Nephron progenitor cell (in vitro differentiated cells): ENCODE results near the gene CSGALNACT2.
A peak's percentile ranks its signal among the peaks of the same experiment; 100 is the strongest.
"Not testable (repeated sequence)": the region's sequence is repeated elsewhere in the genome, so short reads cannot be mapped to it uniquely, and the experiment has no call there.

ENCODE experiments used
- DNase-seq: peaks from one replicate; pipeline ENCODE4 v3.0.0; 2021
- H3K27ac Mint-ChIP-seq: 2 replicates; pipeline ENCODE4 v1.8.0; 2021; ENCODE audit warnings: mild to moderate bottlenecking, moderate library complexity, mixed read lengths
- H3K27me3 Mint-ChIP-seq: 2 replicates; pipeline ENCODE4 v1.8.0; 2021; ENCODE audit warnings: mild to moderate bottlenecking, low read depth, mixed read lengths; ENCODE audit not compliant: poor library complexity
- H3K36me3 Mint-ChIP-seq: 2 replicates; pipeline ENCODE4 v1.8.0; 2021; ENCODE audit warnings: low read depth, mixed read lengths
- H3K4me1 Mint-ChIP-seq: 2 replicates; pipeline ENCODE4 v1.8.0; 2021; ENCODE audit warnings: mixed read lengths
- H3K4me3 Mint-ChIP-seq: 2 replicates; pipeline ENCODE4 v1.8.0; 2021; ENCODE audit warnings: mild to moderate bottlenecking, moderate library complexity, mixed read lengths
- H3K9me3 Mint-ChIP-seq: 2 replicates; pipeline ENCODE4 v1.8.0; 2021; ENCODE audit warnings: mild to moderate bottlenecking, moderate library complexity, mixed read lengths
- CTCF ChIP-seq: fragments of 200-600 bp; sonication (generic); IDR thresholded peaks from 2 replicates; pipeline ENCODE4 v1.5.0; 2021; ENCODE audit warnings: antibody characterized with exemption

Gene CSGALNACT2

GRCh38 chr10:43218951-43219837, 80.9 kb downstream of the CSGALNACT2 start:
- no peak for DNase-seq
- no peak for TF ChIP-seq CTCF
- H3K27ac Mint-ChIP-seq = no peak overlapping the region
- H3K9me3 Mint-ChIP-seq = no peaks in the 10 kb centered on the region
- H3K4me1 Mint-ChIP-seq = peaks cover 6% of the 10 kb centered on the region
- H3K4me3 Mint-ChIP-seq = no peak overlapping the region
- peaks cover 12% of the 10 kb centered on the region for H3K27me3 Mint-ChIP-seq
- no peaks in the 10 kb centered on the region for H3K36me3 Mint-ChIP-seq

GRCh38 chr10:43219848-43220247, 81.6 kb downstream of the CSGALNACT2 start:
- Mint-ChIP-seq H3K4me1 (peaks cover 3% of the 10 kb centered on the region), H3K27ac (no peak overlapping the region), H3K27me3 (peaks cover 16% of the 10 kb centered on the region), H3K36me3 (no peaks in the 10 kb centered on the region), H3K9me3 (no peaks in the 10 kb centered on the region), H3K4me3 (no peak overlapping the region)
- DNase-seq = no peak
- no peak for TF ChIP-seq CTCF

GRCh38 chr10:43220251-43220650, 82.0 kb downstream of the CSGALNACT2 start:
- not testable (repeated sequence) for DNase-seq, H3K4me3 Mint-ChIP-seq, H3K36me3 Mint-ChIP-seq, H3K27ac Mint-ChIP-seq, H3K9me3 Mint-ChIP-seq, H3K4me1 Mint-ChIP-seq
- peaks cover 20% of the 10 kb centered on the region for H3K27me3 Mint-ChIP-seq

GRCh38 chr10:43220657-43221418, 82.6 kb downstream of the CSGALNACT2 start:
- no peaks in the 10 kb centered on the region for H3K36me3 Mint-ChIP-seq
- no peak overlapping the region for H3K27ac Mint-ChIP-seq
- TF ChIP-seq CTCF = no peak
- H3K4me3 Mint-ChIP-seq = no peak overlapping the region
- peaks cover 3% of the 10 kb centered on the region for H3K4me1 Mint-ChIP-seq
- no peak for DNase-seq
- H3K9me3 Mint-ChIP-seq = no peaks in the 10 kb centered on the region
- peaks cover 24% of the 10 kb centered on the region for H3K27me3 Mint-ChIP-seq

GRCh38 chr10:43221419-43222209, 83.4 kb downstream of the CSGALNACT2 start:
- H3K4me3 Mint-ChIP-seq = no peak overlapping the region
- no peaks in the 10 kb centered on the region for H3K36me3 Mint-ChIP-seq
- H3K9me3 Mint-ChIP-seq = no peaks in the 10 kb centered on the region

More at GRCh38 chr10:43221419-43222209, 83.4 kb downstream of the CSGALNACT2 start:
- Mint-ChIP-seq H3K27me3 (peaks cover 30% of the 10 kb centered on the region), H3K27ac (no peak overlapping the region), H3K4me1 (peaks cover 3% of the 10 kb centered on the region)
- TF ChIP-seq CTCF = peak; percentile 28
- DNase-seq = peak; percentile 49
